Progenitor cell of endocrine pancreas (in vitro differentiated cells): Measurements from ENCODE around the gene SIRT7. TPM values are rescaled to one million over a fixed set of nuclear protein-coding genes. Genes with fewer than 3 reads are reported as not detected.

Source experiments
- DNase-seq: peaks from one replicate; pipeline ENCODE4 v3.0.0; 2021; ENCODE audit warnings: low spot score; ENCODE audit not compliant: unreplicated experiment
- H3K27ac Mint-ChIP-seq: 2 replicates; pipeline ENCODE4 v1.8.0; 2021; ENCODE audit warnings: mild to moderate bottlenecking, moderate library complexity, mixed read lengths
- H3K27me3 Mint-ChIP-seq: 2 replicates; pipeline ENCODE4 v1.8.0; 2021; ENCODE audit warnings: mixed read lengths
- H3K36me3 Mint-ChIP-seq: 2 replicates; pipeline ENCODE4 v1.8.0; 2022; ENCODE audit warnings: mixed read lengths; ENCODE audit not compliant: insufficient read depth
- H3K4me1 Mint-ChIP-seq: 2 replicates; pipeline ENCODE4 v1.8.0; 2021; ENCODE audit warnings: low read depth, mixed read lengths
- H3K4me3 Mint-ChIP-seq: 2 replicates; pipeline ENCODE4 v1.8.0; 2021; ENCODE audit warnings: low read depth, mild to moderate bottlenecking, moderate library complexity, mixed read lengths
- H3K9me3 Mint-ChIP-seq: 2 replicates; pipeline ENCODE4 v1.8.0; 2021; ENCODE audit warnings: low read depth, mixed read lengths
- CTCF ChIP-seq: fragments of 200-600 bp; sonication (generic); IDR thresholded peaks from one replicate; pipeline ENCODE4 v1.5.0; 2021; ENCODE audit warnings: antibody characterized with exemption, mild to moderate bottlenecking; ENCODE audit not compliant: unreplicated experiment
- long read RNA-seq: library from polyadenylated mRNA; unstranded; transcript quantifications from one replicate; pipeline ENCODE4 v2.0.0, GENCODE V29; 2020
- total RNA-seq: library from RNA; stranded (reverse); gene quantifications from 2 replicates; pipeline ENCODE4 v1.2.1, GENCODE V29; 2021

SIRT7 gene, protein sequence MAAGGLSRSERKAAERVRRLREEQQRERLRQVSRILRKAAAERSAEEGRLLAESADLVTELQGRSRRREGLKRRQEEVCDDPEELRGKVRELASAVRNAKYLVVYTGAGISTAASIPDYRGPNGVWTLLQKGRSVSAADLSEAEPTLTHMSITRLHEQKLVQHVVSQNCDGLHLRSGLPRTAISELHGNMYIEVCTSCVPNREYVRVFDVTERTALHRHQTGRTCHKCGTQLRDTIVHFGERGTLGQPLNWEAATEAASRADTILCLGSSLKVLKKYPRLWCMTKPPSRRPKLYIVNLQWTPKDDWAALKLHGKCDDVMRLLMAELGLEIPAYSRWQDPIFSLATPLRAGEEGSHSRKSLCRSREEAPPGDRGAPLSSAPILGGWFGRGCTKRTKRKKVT
- 32.4 and 34.0 TPM in 2 replicates for total RNA-seq
- long read RNA-seq, partial matches to known transcripts: 4 of 5 reads
- long read RNA-seq, other reads (novel, unspliced or antisense): 1 of 5 reads

GRCh38 chr17:81917565-81918332, at the start of gene SIRT7:
Gene SIRT7, minus strand, starts transcription at chr17:81918176. Its CDS starts 45 bp downstream, at chr17:81918131.
- Mint-ChIP-seq H3K27ac (peak within 1 kb of the TSS; percentile 85), H3K4me3 (peak within 1 kb of the TSS; percentile 77), H3K4me1 (peaks cover 17% of the 10 kb centered on the region), H3K36me3 (peaks cover 18% of the 10 kb centered on the region), H3K9me3 (no peaks in the 10 kb centered on the region), H3K27me3 (no peaks in the 10 kb centered on the region)
- peak; percentile 59 for DNase-seq
- TF ChIP-seq CTCF: no peak

DNA sequence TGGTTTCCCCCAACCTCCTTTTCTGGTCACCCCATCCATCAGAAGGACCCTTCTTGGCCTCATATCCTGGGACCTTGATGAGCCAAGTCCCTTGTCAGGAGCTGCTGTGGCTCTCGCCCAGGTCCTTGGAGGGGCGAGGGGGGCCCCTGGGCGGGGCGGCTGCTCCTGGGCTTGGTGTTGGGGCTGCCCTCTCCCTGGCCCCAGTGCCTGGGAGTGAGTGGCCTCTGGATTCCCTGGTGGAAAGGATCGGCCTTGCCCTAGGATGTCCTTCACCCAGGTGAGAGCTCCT, 49.2 kb upstream of the SIRT7 start:
- DNase-seq: no peak
- Mint-ChIP-seq H3K4me1 (peaks cover 1% of the 10 kb centered on the region), H3K9me3 (no peaks in the 10 kb centered on the region), H3K27ac (no peak overlapping the region), H3K27me3 (peaks cover 44% of the 10 kb centered on the region), H3K4me3 (no peak overlapping the region), H3K36me3 (no peaks in the 10 kb centered on the region)
- TF ChIP-seq CTCF: no peak

- H3K9me3 Mint-ChIP-seq: no peaks in the 10 kb centered on the region
- DNase-seq: no peak
- H3K27ac Mint-ChIP-seq: no peak overlapping the region
- H3K27me3 Mint-ChIP-seq: peaks cover 46% of the 10 kb centered on the region
- no peak overlapping the region for H3K4me3 Mint-ChIP-seq
- H3K4me1 Mint-ChIP-seq: peaks cover 1% of the 10 kb centered on the region
- TF ChIP-seq CTCF: no peak
- H3K36me3 Mint-ChIP-seq: no peaks in the 10 kb centered on the region
Observed at GRCh38 chr17:81966343-81967243, 48.6 kb upstream of the SIRT7 start.

DNA sequence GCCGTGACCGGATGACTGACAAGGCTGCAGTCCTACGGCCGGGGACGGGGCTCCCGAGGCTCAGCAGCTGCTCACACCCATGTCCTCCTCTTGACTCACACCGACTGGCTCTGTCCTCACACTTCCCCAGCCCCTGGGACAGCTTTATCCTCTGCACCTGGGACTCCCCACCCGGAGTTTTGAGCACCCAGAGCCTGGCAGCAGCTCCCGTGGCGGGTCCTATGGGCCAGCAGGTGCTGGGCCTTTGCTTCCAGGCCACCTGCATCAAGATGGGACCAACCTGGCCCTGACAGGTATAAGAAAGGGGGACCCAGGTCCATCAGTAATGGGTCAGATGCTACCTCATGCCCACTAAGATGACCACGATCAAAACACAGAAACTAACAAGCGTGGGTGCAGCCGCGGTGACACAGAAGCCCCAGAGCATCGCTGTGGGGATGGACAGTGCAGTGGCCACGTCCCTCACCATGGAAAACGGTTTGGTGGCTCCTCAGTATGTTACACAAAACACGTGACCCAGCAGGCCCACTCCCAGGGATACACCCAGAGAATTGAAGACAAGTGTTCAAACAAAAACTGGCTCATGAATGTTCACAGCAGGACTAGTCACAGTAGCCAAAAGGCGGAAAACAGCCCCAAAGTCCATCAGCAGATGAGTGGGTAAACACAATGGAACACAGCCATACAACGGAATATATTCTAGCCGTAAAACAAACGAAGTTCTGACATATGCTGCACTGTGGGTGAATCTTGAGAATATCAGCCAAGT, 46.3 kb upstream of the SIRT7 start:
- peaks cover 1% of the 10 kb centered on the region for H3K4me1 Mint-ChIP-seq
- no peak for DNase-seq
- no peaks in the 10 kb centered on the region for H3K9me3 Mint-ChIP-seq
- peaks cover 46% of the 10 kb centered on the region for H3K27me3 Mint-ChIP-seq
- no peak overlapping the region for H3K4me3 Mint-ChIP-seq
- no peaks in the 10 kb centered on the region for H3K36me3 Mint-ChIP-seq
- no peak overlapping the region for H3K27ac Mint-ChIP-seq
- TF ChIP-seq CTCF: no peak
